Activated T-cell treated with anti-CD3 and anti-CD28 coated beads for 1 hour (primary cell): ENCODE data around the gene CMC4.

ENCODE experiments used
- DNase-seq: peaks from one replicate; pipeline ENCODE4 v3.0.0-alpha.2; 2020; ENCODE audit warnings: low read depth

The CMC4 gene

DNA sequence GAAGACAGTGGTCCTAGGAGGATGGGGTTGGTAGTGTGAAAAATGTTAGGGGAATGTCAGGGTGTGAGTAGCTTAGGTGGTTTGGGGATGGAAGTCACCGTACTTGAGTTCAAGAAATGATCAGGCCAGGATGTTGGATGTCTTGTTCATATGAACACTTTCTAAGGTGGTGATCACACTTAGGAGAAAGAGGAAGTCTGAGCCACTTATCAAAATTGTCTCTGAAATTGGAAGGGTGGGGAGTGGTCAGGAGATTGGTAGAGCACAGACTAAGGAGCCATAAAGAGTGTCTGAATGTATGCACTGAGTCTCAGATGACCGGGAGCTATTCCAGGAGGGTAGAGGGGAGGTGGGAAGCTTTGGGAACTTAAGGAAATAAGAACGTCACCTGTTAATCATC is 17.3 kb downstream of the CMC4 start:
- no peak for DNase-seq

DNA sequence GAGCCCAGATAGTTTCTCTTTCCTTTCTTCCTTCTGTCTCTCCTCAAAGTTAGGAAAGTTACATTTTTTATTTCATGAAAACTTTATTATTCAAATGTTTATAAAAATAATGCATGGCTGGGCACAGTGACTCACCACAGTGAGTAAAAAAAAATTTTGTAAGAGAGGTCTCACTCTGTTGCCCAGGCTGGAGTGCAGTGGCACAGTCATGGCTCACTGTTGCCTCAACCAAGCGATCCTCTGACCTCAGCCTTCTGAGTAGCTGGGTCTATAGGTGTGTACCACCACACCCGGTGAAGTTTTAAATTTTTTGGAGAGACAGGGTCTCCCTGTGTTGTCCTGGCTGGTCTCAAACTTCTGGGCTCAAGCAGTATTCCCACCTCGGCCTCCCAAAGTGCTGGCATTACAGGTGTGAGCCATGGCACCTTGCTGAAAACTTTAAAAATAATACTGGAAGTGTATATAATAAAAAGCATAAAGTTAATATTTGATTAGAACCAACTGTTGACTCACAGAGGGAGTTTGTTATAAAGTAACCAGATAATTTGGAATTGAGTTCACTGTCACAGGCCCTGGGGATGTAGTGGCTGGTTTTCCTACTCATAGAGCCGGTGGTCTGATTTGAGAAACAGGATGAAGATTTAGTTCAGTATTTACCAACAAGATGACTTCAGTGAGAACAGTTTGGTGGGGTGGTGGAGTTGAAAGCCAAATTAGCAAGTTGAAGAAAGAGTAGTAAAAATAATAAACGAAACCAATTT is 18.0 kb downstream of the CMC4 start:
- no peak for DNase-seq

DNA sequence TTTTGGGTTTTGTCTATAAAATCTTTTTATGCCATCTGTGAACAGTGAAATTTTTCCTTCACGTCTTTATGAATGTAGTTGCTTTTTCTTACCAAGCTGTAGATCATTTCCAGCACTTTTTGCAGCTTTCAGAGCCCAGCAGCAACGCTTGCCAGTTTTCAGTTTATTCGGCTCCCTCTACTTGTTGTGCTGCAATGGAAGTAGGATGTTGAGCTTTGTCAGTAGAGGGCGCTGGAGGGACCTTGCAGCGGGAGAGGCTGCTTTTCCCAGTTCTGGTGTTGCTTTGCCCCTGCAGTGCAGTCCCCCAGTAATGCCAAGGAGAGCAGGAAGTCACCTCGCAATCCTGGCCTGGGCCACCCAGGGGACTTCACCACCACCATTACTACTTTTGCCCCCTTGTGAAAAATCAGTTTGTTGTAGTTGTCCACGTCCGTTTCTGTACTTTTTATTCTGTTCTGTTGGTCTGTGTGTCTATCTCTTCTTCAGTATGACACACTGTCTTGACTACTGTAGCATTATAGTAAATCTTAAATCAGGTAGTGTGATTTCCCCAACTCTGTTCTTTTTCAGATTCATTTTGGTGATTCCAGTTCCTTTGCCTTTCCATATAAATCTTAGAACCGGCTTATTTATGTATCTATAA is 21.8 kb downstream of the CMC4 start:
- peak; percentile 32 for DNase-seq

DNA sequence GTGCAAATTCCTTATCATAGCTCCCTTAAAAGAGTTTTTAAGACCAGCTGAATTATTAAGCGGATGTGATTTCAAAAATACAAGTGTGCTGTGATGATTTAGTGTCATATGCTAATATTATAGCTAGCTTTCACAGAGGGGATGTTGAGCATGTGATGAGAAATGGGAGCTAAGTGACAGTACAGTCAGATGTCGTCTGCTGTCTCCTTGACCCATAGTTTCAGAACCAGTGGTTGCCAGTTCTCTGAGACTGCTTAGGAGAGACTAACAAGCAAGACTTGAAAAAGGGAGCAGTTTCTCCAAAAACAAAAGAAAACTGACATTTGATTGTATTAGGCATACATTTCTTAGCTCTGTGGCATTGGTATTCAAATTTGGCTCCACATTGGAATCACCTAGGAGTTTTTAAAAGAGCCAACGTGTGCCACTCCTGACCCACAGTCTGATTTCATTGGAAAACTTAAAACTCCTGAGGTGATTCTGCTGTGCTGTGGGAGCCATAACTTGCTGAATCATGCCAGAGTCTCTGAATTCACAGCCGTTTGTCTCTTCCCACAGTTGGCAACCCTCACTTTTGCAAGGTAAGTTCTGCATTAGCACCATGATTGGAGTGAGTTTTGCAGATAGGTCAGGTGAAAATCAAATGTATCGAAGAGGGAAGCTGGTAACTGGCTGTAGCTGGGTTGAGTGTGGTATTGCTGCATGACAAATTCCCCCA is 24.0 kb downstream of the CMC4 start:
- DNase-seq, result no peak

DNA sequence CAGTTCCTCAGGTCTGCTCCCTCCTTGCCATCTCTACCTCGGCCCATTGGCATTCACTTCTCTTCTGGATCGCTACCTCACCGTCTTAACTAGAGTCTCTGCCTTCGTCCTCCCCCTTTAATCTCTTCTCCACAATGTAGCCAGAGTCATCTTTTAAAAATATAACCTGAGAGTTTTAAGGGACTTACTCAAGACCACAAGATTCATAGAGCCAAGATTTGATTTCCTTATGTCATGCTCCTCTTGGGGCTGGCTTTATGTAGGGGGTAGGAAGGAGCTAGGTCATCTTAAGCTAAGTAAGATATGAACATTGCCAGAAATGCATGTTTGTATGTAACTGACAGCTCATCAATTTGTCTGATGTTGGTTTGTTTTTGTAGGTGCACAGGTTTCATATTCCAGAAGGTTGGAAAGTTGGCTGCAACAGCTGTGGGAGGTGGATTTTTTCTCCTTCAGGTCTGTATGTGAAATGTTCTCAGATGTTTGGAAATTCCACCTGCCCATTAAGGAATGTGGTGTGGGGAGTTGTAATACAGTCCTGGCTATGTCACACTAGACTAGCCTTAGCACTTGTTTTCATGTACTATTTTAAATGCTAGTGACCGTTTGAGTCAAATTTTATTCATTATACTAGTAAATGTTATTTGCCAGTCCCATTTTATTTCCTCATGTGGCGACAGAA is 24.7 kb downstream of the CMC4 start:
- no peak for DNase-seq

DNA sequence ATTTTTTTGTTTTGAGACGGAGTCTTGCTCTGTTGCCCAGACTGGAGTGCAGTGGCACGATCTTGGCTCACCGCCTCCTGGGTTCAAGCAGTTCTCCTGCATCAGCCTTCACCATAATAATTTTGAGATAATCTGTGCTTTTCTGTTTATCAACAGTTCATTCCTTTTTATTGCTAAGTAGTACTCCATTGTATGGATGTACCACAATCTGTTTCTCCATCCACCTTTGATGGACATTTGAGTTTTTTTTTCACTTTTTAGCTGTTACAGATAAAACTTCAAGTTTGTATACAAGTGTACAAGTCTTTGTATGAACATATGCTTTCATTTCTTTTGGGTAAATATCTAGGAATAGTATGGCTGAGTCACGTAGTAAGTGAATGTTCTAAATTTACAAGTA is 35.2 kb downstream of the CMC4 start:
- DNase-seq, result no peak

DNA sequence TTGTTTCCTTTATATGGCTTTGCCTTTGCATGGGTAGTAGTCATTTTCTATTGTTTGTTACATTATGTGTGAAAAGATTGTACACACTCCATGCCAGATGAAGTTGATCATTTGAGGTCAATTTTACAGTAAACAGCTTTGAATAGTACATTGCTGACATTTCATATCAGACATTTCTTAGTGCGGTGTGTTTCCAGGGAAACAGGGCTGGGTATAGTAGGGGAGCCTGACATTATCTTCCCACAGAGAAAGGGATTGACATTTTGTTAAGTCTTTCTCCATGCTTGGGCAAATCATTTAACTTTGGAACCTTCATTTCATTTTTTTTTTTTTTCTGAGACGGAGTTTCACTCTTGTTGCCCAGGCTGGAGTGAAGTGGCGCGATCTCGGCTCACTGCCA is 39.3 kb downstream of the CMC4 start:
- no peak for DNase-seq

DNA sequence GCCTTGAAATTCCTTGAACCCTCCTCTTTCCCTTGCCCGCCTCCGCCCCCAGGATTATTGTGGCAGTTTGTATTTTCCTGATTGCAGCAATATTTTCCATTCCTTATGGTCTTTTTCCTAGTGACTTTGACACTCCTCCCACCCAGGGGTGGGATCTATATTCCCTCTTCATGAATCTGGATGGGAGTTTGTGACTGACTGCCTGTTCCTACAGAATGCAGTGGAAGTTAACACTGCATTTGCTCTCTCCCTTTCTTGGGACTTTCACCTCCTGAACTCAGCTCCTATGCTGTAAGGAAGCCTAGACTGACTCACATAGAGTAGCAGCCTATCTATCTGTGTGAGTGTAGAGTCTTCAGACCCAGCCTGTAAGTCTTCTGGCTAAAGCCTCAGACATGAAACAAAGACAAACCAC is 42.1 kb downstream of the CMC4 start:
- no peak for DNase-seq

DNA sequence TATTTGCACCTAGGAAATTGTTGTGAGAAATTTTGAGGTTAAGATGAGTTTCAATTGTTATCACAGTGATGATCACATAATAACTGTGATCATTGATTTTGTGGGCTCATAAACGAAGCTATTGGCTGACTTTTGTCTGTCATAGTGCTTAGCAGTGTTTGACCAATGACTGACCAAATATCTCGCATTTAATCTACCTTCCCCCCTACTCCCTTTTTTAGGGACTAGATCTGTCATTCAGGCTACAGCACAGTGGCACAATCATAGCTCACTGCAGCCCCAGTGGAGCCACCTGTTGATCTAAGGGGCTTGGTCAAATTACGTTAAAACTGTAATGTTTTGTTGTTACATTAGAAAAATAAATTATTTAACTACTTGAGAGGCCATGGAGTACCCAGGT is 42.8 kb downstream of the CMC4 start:
- no peak for DNase-seq

DNA sequence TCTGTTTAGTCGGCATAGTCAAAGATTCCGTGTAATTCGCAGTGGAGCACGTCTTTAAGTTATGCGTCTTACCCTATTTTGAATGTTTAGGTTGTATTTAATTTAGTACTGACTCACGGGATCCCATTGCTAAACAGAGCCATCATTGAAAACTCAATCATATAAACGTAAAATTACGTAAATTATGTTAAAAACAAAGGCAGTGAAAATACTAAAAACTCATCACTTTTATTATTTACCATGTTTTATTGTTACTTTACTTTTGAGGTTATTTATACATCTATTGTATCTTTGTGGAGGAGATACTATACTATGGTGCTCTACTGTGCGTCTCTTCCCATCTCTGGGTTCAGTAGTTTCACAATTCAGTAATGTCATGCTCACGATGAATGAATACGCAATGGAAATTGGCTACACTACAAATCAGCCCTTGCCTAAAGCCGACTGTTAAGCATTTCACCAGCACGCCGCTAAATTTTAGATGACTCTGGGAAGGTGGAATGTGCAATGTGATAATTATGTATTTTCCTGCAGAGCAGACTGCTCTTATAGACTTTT is 43.3 kb downstream of the CMC4 start:
- DNase-seq, result no peak

DNA sequence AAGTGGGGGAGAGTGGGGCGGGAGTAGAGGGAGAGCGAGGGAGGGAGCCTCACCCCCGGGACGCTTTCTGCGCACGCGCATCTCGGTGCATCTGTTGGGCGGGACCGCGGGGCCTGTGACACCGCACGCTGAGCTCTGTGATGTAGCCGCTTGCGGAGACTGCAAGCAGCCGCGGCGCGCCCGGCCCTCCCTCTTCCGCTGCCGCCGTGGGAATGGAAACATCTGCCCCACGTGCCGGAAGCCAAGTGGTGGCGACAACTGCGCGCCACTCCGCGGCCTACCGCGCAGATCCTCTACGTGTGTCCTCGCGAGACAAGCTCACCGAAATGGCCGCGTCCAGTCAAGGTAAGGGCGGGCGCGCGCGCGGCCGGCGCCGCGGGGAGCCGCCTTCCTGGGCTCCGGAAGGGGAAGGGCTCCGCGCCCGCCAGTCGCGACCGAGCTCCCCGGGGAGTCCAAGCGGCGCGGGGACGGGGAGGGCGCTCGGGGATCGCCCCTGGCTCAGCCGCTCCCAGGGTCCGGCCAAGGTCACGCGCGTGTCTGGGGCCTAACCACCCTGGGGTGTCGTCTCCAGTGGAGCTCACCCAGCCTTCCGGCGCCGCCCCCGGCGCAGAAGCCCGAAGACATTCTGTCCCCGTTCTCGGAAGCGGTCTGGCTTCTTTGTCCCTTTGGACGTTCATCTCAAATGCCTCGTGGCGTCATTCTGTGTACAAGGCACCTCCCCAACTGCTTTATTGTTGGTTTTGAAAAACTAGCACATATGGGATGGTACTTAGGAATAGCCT is 44.0 kb downstream of the CMC4 start, which contains the start of gene FUNDC2:
Gene FUNDC2 (plus strand): TSS at position 118 of the 782 bp plus-strand sequence. CDS start 95 bp downstream, at position 213.
- peak; percentile 87 for DNase-seq

DNA sequence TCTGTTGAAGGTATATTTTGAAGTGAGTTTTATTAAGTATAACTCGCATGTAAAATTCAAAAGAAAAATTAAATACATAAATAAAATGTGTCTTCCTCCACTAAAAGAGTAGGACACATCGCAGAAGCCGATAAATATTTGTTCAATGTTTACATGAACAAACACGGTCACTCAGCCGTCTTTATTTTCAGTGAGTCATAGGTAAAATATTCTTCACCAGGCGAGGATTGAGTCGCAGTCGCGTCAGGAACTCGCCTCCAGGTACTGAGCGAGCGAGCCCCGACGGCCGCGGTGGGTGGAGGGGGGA is 44.6 kb downstream of the CMC4 start:
- no peak for DNase-seq

DNA sequence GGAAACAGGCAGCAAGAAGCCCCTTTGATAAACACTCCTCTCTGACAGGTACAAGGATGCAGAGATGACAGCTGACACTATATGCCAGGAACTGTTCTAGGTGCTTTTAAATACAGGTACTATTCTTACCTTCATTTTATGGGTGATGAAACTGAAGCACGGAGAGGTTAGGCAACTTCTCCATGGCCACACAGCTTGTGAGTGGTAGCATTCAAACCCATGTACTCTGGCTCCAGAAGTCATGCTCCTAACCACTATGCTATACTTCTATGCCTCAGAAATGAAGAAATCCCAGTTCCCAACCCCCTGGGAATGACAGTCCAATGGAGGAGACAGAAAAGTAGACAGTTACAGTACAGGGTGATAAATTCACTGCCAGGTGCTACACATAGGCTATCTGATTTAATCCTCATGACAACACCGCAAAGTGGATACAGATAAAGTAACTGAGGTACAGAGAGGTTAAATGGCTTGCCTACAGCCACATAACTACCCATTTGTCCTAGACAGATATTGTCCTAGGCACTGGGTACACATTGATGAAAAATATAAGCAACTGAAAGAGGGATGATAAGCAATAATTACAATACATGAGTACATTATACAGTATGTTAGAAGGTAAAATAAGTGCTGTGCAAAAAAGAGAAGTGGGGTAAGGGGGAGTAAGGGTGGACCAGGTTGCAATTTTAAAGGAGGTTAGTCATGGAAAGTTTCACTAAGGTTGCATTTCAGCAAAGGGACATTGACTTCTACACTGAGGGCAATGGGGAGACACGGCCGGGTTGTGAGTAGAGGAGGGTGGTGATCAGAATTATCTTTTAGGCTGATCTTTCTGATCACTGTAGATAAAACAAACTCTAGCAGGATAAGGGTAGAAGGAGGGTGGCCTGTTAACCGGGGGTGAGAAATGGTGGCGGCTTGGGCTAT is 46.8 kb downstream of the CMC4 start:
- no peak for DNase-seq

DNA sequence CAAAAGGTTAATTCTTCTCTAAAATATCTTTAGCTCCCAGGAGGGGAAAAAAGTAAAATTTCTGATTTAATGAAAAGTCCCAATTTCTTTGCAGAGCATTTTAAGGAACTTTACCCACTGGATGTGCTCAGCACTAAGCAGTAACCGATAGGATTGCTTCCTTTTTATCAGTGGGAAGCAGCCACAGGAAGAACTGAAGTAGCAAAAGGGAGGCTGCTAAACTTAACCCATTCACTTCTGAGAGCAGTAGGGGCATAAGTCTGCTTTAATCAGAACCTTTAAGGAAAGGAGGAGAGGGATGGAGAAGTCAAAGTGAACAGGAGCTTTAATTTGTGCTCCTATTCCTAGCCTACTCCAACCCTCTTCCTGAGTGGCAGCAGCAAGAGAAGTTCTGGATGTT is 48.4 kb downstream of the CMC4 start, which contains the start of gene F8:
Gene F8 (minus strand): TSS at position 139 of the 400 bp plus-strand sequence. CDS start 171 bp downstream, outside the sequence.
- DNase-seq, result no peak

DNA sequence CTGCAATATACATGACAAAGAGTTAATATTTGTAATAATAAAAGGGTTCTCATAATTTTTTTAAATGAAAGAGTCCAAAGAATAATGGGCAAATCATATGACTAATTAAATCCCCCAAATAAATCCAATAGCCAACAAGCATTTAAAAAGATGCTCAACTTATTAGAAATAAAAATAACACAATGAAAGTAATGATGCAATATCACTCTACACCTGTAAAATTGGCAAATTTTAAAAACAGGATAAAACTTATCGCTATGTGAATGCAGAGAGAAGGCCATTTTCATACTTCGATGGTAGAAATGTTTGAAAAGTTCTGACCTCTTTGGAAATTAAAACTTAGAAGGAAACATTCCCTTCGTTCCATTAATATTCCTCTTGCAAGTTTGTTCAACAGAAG is 50.3 kb downstream of the CMC4 start:
- DNase-seq, result no peak
